Epithelial cell of proximal tubule (primary cell): ENCODE measurements around the gene TSKU. TPM values are rescaled to one million over a fixed set of nuclear protein-coding genes. Genes with fewer than 3 reads are reported as not detected.

Experiments
- DNase-seq: peaks from one replicate; pipeline ENCODE4 v3.0.0-alpha.2; 2011; ENCODE audit warnings: low read depth
- H3K4me3 ChIP-seq: 2 replicates; pipeline ENCODE4 v1.5.1; 2011; ENCODE audit warnings: low read depth, mild to moderate bottlenecking, low read length
- total RNA-seq: library from RNA; depleted of rRNA; stranded (reverse); fragments of >200 nt; gene quantifications from 2 replicates; pipeline ENCODE4 v1.2.3, GENCODE V29; 2015
- TF ChIP-seq, protein P1 (sequence below): conservative IDR thresholded peaks from 2 replicates; pipeline ENCODE4 v1.5.1; 2012; ENCODE audit warnings: low read depth, mild to moderate bottlenecking, low read length

Gene TSKU
- total RNA-seq, 1 donor from 2014 or later = 18.3 TPM

GRCh38 chr11:76783896-76784813 lies 999 bp downstream of the TSKU start:
- TF ChIP-seq, protein P1, sequence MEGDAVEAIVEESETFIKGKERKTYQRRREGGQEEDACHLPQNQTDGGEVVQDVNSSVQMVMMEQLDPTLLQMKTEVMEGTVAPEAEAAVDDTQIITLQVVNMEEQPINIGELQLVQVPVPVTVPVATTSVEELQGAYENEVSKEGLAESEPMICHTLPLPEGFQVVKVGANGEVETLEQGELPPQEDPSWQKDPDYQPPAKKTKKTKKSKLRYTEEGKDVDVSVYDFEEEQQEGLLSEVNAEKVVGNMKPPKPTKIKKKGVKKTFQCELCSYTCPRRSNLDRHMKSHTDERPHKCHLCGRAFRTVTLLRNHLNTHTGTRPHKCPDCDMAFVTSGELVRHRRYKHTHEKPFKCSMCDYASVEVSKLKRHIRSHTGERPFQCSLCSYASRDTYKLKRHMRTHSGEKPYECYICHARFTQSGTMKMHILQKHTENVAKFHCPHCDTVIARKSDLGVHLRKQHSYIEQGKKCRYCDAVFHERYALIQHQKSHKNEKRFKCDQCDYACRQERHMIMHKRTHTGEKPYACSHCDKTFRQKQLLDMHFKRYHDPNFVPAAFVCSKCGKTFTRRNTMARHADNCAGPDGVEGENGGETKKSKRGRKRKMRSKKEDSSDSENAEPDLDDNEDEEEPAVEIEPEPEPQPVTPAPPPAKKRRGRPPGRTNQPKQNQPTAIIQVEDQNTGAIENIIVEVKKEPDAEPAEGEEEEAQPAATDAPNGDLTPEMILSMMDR = no peak
- DNase-seq = no peak
- H3K4me3 ChIP-seq = peak overlapping the region; percentile 92

DNA sequence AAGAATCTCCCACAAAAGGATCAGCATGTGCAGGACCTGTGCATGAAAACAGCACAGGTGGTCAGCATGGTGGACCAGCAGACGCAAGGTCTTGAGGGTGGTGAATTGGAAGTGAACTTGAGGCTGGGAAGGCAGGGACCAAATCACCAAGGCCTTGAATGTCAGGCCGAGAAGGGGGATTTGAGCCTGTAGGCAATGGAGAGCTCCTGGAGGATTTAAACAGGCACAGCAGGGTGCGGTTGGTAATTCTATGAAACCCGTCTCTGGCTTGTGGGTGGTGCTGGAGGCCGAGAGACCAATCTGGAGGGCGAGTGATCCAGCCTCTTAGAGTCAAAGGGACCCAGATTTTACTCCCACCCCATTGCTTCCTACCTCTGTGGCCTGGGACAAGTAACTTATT lies 2.4 kb downstream of the TSKU start:
- TF ChIP-seq, protein P1 = no peak
- DNase-seq = no peak
- H3K4me3 ChIP-seq = peak overlapping the region; percentile 92

GRCh38 chr11:76786016-76786415 lies 2.9 kb downstream of the TSKU start:
- DNase-seq = no peak

DNA sequence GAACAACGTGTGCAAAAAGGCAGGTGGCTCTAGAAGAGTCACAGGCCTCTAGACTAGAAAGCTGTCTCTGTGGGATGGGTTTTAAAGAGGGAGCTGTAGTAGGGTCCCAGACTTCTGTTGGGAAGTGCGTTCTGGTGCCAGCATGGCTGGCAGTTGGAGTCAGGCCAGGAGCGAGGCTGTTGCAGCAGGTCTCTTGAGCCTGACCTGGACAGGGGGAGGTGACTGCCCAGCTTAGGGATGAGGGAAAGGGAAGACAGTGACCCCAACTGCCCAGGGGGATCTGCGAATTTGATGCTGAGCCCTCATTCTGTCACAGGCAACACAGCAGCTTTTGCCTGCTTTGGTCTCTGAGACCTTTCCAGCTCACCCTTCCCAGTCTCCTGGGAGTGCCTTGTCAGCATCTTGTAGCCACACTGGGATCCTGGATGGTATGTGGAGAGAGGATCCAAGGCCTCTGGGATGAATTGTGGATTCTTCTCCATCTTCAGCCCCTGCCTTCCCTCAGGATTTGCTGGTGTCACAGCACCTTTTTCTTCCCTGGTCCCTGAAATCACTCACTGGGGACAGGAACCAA lies 3.4 kb downstream of the TSKU start:
- DNase-seq = no peak
- TF ChIP-seq, protein P1 = no peak
- no peak overlapping the region for H3K4me3 ChIP-seq

More at GRCh38 chr11:76786016-76786415, 2.9 kb downstream of the TSKU start:
- TF ChIP-seq, protein P1 = no peak
- no peak overlapping the region for H3K4me3 ChIP-seq

DNA sequence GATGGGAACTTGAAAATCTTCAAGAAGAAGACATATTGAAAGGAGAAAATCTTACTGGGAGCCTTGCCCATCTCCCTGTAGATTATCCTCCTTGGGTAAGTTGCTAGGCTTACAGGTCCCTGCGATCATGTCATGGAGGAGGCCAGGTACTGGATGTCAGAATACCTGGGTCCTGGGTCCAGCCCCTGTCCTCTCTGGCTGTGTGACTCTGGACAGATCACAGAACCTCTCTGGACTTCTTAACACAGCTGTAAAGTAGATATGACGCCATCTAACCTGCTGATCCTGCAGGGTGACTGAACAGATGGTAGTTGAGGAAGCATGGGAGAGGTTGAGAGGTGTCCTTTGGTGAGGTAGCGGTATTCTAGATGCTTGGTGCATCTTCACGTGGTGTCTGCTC lies 4.1 kb downstream of the TSKU start:
- TF ChIP-seq, protein P1 = no peak
- no peak for DNase-seq
- no peak overlapping the region for H3K4me3 ChIP-seq

DNA sequence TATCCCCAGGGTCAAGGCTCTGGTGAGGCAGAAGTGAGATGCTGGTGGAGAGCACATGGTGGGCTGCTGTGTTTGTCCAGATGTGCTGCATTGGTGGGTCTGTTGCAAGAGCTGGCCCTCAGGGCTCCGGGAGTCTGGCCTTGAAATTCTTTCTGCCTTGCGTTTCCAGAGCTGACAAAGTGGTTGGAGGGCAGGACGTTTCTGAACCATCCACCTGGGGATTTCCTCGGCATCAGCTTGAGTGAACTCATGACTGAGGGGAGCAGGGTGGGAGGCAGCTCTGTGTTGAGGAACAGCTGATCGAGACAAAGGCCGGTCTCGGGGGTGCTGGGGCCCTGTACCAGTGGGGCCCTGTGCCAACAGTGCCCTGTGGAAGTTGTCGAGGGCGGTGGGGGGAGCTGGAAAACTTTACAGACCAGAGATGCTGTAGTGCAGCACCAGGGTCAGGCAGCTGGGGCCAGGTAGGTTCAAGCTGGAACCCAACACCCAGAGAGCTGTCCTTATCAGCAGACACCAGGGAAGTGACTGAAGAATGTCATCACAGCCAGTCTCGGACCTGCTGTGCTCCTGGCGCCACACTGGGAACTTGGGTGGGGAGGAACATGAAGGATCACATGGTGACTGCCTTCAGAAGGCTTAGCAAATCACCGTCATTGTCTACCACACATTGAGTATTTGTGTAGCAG lies 4.9 kb downstream of the TSKU start:
- no peak for DNase-seq
- H3K4me3 ChIP-seq = no peak overlapping the region
- TF ChIP-seq, protein P1 = no peak
